ENCODE data around the gene BTBD6. TPM values are rescaled to one million over a fixed set of nuclear protein-coding genes. Genes with fewer than 3 reads are reported as not detected.

BTBD6 gene
- total and polyA plus RNA-seq, 12 donors, result 28.1 to 58.2 (median 32.7) TPM

- no peak for TF ChIP-seq CTCF (IDR thresholded peaks at IDR 0.05)
- no peak overlapping the region for H3K4me3 ChIP-seq
- H3K36me3 ChIP-seq, result peaks cover 0 to 75% (median 28%) of the 10 kb centered on the region in 9 donors
- no peak overlapping the region for H3K27ac ChIP-seq
- H3K9me3 ChIP-seq, result no peaks in the 10 kb centered on the region
- ATAC-seq (no peak), DNase-seq (no peak)
- H3K4me1 ChIP-seq, result peaks cover 0 to 19% (median 7%) of the 10 kb centered on the region in 9 donors
- intact Hi-C loops (cut with DNase I), result loop anchor here in 1 of 10 donors (10.0 kb wide), 1 partner anchor 47 kb away; no protein-coding TSS in a partner anchor
- WGBS, 2 donors, result 93 to 95% methylated on average over 11 of the region's 11 CpGs
- H3K27me3 ChIP-seq, result no peaks in the 10 kb centered on the region
Observed at GRCh38 chr14:105217774-105218173, 30.6 kb upstream of the BTBD6 start.

- Histone ChIP-seq H3K27ac (no peak overlapping the region), H3K36me3 (peaks cover 0 to 75% (median 28%) of the 10 kb centered on the region in 9 donors), H3K4me1 (peaks cover 0 to 19% (median 7%) of the 10 kb centered on the region in 9 donors), H3K27me3 (no peaks in the 10 kb centered on the region), H3K4me3 (no peak overlapping the region), H3K9me3 (no peaks in the 10 kb centered on the region)
- no peak for DNase-seq
- TF ChIP-seq CTCF (IDR thresholded peaks at IDR 0.05), result no peak
- intact Hi-C loops (cut with DNase I), result loop anchor here in 2 of 10 donors (1.0 to 10.0 kb wide), 2 partner anchors 40 to 46 kb away; no protein-coding TSS in a partner anchor
- ATAC-seq, result no peak
- 96 to 97% methylated on average over 19 of the region's 19 CpGs for WGBS, 2 donors
Observed at GRCh38 chr14:105218611-105219010, 29.7 kb upstream of the BTBD6 start.

DNA sequence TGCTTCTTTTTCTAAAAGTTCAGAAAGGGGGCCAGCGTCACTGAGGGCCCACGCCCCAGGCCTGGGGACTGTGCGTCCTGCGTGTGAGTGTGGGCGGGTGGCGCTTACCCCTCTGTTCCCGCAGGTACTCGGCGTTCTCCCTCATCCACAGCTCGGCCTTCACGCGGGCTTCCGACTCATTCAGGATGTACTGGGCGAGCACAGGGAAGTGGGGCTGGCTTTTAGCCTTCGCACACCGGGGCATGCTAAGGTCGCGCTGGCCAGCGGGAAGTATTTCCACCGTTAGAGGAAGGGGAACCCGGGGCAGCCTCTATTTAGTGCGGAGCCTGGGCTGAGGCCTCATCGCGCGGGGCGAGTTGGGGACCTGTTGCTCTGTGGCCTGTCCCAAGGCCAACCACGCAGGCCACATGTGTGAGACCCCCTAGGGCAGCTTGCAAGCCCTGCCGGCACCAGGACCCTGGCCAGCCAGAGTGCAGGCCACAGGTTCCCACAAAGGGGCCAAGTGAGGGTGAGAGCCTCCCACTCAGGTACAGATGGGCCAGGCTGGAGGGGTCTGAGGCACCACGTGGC is 29.2 kb upstream of the BTBD6 start:
- ATAC-seq, result no peak
- no peak for TF ChIP-seq CTCF (IDR thresholded peaks at IDR 0.05)
- 93 to 95% methylated on average over 29 of the region's 29 CpGs for WGBS, 2 donors

GRCh38 chr14:105219753-105220152 is 28.6 kb upstream of the BTBD6 start:
- H3K36me3 ChIP-seq, result peaks cover 0 to 83% (median 36%) of the 10 kb centered on the region in 9 donors
- no peak for DNase-seq
- no peak for ATAC-seq
- 94 to 96% methylated on average over 17 of the region's 17 CpGs for WGBS, 2 donors
- H3K4me3 ChIP-seq, result no peak overlapping the region
- intact Hi-C loops (cut with DNase I), result loop anchor here in 2 of 10 donors (1.0 to 10.0 kb wide), 2 partner anchors 41 to 45 kb away; no protein-coding TSS in a partner anchor
- no peaks in the 10 kb centered on the region for H3K27me3 ChIP-seq
- peaks cover 0 to 19% (median 7%) of the 10 kb centered on the region in 9 donors for H3K4me1 ChIP-seq
- TF ChIP-seq CTCF (IDR thresholded peaks at IDR 0.05), result no peak
- H3K9me3 ChIP-seq, result no peaks in the 10 kb centered on the region
- H3K27ac ChIP-seq, result peak overlapping the region in 3 of 10 donors; percentile 64 to 77 (median 71)

More for the DNA sequence above, 29.2 kb upstream of the BTBD6 start:
- intact Hi-C loops (cut with DNase I), result loop anchor here in 2 of 10 donors (1.0 to 10.0 kb wide), 2 partner anchors 41 to 46 kb away; no protein-coding TSS in a partner anchor
- Histone ChIP-seq H3K4me3 (no peak overlapping the region), H3K27ac (no peak overlapping the region), H3K9me3 (no peaks in the 10 kb centered on the region), H3K36me3 (peaks cover 0 to 77% (median 30%) of the 10 kb centered on the region in 9 donors), H3K27me3 (no peaks in the 10 kb centered on the region), H3K4me1 (peaks cover 0 to 19% (median 7%) of the 10 kb centered on the region in 9 donors)
- DNase-seq, result peak in 1 of 2 donors; percentile 4
